Activated CD4-positive, alpha-beta T cell treated with anti-CD3 and anti-CD28 coated beads, Interleukin-10, Interleukin-2, amounts not matched to agents 100 ng/mL and 50 ng/mL, durations not matched to agents 16 hours and 8 hours (primary cell): ENCODE results near the gene MRPL52.
"Not testable (repeated sequence)": the region's sequence is repeated elsewhere in the genome, so short reads cannot be mapped to it uniquely, and the experiment has no call there.

Experiments used
- DNase-seq: peaks from one replicate; pipeline ENCODE4 v3.0.0-alpha.2; 2020

Gene MRPL52

DNA sequence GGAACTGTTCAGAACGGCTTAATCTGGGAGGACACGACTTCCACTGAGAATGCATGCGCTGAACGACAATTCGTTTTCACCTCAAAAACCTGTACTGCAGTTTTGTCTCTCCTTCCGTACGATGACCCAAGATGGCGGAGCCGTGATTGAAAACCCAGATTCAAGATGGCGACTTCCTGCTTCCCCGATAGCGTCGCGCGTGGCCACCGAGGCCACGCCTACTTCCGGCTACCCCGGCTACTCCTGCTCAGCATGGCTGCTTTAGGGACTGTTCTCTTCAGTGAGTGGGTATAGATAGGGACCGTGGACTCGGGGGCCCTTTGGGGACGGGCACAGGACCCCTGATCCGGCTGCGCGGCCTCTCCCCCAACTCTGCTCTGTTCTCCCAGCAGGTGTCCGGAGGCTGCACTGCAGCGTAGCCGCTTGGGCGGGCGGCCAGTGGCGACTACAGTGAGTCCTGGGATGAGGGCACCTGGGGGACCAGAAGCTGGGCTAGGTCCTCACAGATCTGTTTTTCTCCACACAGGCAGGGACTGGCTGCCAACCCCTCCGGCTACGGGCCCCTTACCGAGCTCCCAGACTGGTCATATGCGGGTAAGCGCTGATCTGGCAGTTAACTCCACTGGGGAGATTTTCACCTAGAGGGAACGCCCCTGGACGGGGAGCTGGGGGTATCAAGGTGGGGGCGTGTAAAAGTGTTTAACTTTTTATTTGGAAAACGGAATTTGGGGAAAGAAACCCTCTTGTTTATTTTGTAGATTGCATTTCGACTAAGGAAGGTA, at the start of gene MRPL52:
TSS of gene MRPL52 (plus strand) at position 227 of the 782 bp plus-strand sequence. CDS start at position 253, 26 bp downstream.
- DNase-seq = peak; percentile 95

DNA sequence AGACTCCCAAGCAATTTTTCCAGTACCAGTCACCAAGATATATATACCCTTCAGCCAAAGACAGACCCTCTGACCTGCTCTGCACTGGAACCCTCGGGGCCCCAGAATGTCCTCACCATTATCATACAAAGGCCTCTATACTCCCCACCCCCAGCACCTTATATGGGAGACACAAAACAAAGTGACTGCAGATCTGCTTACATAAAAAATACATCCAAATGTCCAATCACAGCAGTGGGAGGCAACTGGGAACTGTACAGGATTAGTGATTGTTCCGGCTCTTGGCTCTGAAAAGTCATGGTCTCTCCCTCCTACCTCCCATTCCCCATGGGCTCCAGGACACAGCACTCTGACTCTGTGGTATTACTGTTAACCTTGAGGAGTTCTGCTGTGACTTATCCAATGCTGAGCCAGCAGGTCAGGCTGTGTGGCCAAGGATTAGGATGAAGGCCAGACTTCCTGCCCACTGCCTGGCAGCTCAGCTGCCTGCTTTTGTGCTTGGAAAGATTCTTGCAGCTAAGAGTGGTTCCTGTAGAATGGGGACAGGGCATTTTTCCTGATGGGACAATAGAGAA, 49.5 kb upstream of the MRPL52 start:
- no peak for DNase-seq

DNA sequence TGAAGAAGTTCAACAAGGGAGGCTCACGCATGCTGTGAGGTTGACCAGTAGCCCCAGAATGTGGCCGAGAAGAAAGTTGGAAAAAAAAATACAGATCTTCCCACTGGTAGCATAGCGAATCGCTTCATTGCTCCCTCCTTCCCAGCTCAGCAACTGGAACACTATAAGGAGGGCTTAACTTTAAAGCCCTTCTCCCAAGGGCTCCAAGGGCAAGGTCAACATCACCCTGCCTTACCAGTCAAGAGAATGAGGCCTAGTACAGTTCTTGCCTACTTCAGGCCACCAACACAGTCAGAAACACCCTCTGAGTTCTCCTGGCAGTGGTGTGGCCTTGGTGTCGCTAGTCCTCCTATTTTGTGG, 48.8 kb upstream of the MRPL52 start:
- no peak for DNase-seq

DNA sequence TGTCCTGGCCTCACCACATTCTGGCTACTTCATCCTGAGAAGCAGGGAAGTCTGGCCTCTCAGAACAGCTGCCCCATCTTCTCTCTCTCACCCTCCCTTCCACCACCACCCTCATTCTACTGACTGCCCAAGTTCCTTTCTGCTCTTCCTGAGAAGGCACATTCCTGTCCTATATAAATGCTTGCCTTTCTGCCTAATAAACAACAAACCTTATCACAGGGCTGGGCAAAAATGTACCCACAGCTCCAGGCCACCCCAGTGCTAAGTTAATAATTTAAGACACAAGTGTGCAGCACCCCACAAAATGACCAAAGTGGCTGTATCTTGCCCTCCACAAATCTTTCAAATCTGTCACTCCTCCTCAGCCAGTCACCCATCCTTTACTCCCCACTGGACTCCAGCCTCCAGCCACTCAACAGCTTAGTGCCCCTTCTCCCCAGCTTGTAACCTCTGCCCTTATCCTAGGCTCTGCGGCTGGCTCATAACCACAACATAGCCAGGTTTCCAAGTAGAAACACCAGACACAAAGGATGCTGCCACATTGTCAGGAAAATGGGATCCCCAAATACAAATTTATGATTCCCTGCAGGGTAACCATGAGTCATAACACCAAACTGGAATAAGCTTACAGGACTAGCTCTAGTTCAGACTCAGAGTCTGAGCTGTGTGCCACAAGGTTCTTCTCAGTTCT, 48.2 kb upstream of the MRPL52 start:
- no peak for DNase-seq

DNA sequence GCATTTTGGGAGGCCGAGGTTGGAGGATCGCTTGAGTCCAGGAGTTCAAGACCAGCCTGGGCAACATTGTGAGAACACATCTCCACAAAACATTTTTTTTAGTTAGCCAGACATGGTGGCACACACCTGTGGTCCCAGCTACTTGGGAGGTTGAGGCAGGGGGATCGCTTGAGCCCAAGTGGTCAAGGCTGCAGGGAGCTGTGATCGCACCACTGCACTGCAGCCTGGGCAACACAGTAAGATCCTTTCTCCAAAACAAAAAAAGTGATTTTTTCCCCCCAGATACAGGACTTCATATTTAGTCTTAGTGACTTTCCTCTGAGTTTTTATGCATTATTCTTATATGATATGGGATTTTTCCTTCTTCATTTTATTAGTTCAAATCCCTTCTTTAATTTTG, 43.0 kb upstream of the MRPL52 start:
- no peak for DNase-seq

DNA sequence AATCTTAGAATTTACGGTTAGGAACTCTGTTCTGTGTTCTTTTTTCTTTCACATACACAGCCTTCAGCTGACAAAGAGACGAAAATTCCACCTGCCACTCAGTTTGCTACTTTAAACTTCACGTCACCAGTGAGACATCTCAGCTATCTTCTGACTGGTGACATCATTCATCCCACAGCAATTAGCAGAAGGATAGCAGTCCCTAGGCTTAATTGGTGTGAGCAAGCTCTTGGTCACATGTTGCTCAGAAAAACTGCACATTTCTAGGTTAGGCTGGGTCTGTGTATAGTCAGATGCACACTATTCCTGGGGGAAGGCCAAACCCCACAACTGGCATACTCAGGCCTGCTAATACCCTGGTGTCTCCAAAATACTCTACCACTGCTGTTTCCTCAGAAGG, 38.4 kb upstream of the MRPL52 start:
- DNase-seq = no peak

DNA sequence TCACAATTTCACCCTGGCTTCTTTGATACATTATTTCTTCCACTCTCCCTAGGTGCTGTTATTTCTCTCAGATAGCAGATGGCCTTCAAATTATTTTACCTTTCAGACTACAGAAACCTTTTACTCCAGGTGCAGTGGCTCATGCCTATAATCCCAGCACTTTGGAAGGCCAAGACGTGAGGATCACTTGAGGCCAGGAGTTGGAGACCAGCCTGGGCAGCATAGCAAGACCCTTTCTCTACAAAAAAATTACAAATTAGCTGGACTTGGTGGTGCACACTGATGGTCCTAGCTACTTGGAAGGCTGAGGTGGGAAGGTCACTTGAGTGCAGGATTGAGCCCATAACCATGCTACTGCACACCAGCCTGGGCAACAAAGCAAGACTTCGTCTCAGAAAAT, 37.5 kb upstream of the MRPL52 start:
- DNase-seq = no peak

DNA sequence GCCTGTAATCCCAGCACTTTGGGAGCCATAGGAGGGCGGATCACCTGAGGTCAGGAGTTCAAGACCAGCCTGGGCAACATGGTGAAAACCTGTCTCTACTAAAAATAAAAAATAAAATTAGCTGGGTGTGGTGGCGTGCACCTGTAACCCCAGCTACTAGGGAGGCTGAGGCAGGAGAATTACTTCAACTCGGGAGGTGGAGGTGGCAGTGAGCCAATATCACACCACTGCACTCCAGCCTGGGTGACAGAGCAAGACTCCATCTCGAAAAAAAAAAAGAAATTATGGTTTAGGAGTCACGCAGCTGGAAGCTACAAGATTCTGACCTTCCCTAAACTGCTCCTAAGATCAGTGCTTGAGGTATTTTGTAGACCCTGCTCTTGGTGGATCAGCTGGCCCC, 36.1 kb upstream of the MRPL52 start:
- DNase-seq = not testable (repeated sequence)

DNA sequence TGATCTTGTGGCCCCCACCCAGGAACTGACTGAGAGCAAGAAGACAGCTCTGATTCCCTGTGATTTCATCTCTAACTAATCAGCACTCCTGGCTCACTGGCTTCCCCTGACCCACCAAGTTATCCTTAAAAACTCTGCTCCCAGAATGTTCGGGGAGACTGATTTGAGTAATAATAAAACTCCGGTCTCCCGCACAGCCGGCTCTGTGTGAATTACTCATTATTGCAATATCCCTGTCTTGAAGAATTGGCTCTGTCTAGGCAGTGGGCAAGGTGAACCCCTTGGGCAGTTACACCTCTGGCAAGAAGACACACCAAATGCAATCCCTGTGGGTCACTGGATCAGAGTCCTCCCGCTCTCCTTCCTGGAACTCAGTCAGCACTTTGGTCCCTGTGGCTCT, 35.7 kb upstream of the MRPL52 start:
- DNase-seq = no peak

DNA sequence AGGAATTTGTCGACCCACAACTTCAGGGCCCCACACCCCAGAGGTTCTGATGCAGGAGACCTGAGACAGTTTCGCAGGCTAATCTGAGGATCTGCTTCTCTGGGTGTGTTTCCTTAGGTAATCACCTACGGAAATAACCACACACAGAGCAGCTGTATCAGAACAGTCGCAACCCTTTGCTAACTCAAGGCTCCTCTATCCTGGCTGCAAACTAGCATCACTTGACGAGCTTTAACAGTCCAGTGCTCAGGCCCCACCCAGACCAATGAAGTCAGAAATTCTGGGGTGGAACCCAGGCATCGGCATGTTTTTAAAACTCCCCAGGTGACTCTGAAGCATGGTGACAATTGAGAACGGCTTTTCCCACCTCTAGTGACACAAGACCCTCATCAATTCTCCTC, 35.1 kb upstream of the MRPL52 start:
- DNase-seq = no peak

DNA sequence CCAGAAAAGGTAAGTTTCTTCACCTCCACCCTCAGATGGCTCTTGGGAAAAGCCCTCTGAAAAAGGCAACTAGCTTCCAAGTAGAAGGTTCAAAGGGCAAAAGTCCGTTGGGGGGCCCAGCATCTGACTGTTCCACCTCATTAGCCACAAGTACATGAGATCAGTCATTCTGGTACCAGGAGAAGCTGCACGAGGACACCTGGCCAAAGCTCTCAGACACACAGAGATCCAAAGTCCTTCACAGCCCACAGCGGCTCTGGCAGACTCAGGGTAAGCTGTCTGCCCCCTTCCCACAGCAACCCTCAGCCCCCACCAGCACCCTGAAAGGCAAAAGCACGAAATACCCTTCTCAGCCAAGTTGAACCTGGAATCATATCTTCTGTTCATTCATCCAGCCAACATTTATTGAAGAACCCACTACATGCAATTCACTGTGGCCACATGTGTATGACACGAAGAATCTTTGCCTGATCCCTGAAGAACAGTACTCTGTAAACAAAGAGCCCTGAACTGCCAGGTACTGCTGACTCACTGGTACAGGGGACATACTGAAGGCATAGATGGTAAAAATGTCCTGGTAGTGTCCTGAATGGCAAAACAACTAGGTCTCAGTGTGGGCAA, 33.5 kb upstream of the MRPL52 start:
- DNase-seq = no peak

DNA sequence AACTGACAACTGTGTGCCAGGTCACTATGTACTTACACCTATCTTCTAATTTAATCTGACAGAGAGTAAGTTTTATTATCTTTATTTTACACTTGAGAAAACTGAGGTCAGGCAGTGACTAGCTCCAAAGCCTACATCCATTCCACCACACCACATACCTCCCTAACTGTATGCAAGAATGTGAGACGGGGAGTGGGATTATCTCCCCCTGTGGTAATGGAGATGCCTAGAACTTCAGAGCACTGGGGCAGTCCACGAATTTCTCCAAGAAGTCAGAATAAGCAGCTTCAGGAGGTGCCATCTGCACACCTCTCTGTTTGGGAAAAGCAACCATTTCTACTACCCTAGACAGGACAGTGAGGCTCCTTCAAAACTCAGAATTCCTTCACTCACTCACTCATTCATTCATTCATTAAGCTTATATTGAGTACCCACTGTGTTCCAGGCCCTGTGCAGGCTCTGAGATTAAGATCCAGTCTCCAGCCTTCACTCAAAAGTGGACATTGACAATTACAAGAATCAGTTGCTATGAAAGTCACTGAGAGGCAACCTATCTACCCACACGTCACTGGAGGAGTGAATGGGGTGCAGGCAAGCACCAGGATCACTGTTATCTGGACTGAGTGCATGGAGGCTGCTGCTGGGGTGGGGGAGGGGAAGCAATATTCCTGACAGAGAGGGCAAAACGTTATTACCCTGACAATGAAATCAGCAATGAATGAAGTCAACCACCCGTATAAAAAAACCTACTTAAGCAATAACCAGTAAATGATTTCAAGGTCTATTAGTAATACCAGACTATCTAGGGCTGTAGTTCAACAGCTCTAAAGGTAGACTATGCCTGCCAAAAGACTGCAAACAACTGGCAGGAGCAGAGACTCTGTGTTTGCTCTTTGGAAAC, 32.4 kb upstream of the MRPL52 start:
- DNase-seq = no peak

DNA sequence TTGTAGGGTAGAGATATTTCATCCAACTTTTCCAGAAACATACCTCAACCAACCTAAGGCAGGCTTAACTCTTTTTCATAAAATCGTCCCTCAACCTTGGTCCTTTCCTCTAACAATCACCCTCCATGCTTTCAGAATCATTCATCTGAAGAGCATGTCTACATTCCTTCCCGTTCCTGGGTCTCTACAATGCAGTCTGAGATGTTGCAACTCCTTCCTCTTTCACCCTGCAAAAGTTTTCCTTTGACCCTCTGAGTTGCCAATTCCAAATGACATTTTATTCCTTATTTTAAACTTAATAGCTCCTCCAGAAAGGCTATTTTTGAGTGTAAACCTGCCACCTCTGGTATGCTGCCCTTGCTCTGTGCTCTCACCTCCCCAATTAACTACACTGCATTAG, 31.2 kb upstream of the MRPL52 start:
- no peak for DNase-seq

DNA sequence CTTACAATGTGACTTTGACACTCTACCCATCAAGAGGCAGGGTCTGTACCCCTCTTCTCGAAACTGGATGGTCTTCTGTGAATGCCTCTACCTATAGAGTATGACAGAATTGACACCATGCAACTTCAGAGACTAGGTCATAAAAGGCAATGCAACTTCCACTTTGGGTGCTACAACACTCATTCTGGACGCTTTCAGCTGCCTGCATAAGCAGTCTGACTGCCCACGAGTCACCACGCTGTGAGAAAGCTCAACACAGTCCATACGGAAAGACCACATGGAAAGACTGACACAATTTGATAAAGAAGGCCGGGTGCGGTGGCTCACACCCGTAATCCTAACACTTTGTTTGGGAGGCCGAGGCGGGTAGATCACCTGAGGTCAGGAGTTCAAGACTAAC, 29.3 kb upstream of the MRPL52 start:
- DNase-seq = no peak

DNA sequence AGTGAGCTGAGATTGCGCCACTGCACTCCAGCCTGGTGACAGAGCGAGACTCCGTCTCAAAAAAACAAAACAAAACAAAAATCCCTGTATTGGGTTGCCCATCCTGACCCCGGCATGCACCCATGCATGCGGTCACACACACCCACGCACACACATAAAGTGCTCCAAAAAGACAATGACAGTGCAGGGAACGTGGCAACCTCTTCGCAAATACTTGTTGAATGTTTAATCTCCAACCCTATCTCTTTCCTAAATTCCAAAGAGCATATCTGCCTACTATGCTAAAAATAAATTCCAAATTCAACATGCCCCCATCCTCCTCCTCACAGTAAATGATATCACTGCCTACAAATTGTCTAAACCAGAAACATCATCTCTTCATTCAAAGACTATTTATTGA, 28.0 kb upstream of the MRPL52 start:
- no peak for DNase-seq

DNA sequence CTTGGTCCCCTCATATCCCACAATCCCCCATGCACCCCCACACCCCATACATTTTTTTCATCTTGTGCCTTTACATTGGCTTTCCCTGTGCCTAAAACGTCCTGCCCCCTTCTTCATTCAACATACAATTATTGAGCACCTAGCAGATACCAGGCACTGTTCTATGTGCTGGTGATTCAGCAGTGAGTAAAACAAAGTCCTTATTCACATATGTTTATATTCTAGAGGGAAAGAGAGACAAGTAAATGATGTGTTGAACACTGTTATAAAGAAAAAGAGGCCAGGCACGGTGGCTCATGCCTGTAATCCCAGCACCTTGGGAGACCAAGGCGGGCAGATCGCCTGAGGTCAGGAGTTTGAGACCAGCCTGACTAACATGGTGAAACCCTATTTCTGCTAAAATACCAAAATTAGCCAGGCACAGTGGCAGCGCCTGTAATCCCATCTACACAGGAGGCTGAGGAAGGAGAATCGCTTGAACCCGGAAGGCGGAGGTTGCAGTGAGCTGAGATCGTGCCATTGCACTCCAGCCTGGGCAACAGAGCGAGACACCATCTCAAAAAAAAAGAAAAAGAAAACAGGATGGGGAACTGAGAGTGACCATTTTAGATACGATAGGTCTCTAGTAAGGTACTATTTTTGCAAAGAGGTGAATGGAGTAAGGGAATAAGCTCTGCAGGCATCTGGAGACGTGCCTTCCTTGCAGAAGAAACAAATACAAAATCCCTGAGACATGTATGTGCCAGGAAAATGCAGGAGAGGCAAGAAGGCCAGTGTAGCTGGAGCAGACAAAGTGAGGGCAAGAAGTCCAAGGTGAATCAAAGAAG, 26.6 kb upstream of the MRPL52 start:
- no peak for DNase-seq

DNA sequence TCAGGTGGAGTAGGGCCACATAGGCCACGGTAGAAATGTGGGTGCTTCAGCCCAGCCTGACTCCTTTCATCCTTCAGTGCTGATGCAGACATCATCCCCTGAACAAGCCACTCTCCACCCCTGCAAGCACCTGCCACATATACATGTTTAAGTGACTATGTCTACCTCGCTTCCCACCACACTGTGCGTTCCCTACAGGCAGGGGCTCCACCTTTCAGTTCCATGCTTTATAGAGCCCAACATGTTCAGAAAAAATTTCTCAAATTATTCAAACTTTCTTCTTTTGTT, 26.1 kb upstream of the MRPL52 start:
- no peak for DNase-seq

DNA sequence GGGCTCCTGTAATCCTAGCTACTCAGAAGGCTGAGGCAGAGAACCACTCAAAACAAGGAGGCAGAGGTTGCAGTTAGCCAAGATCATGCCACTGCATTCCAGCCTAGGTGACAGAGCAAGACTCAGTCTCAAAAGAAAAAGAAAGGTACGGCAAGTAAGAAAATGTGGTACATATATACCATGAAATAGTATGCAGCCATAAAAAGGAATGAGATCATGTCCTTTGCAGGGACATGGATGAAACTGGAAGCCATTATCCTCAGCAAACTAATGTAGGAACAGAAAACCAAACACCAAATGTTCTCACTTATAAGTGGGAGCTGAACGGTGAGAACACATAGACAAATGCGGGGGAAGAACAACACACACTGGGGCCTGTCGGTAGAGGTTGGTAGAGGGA, 24.5 kb upstream of the MRPL52 start:
- not testable (repeated sequence) for DNase-seq

DNA sequence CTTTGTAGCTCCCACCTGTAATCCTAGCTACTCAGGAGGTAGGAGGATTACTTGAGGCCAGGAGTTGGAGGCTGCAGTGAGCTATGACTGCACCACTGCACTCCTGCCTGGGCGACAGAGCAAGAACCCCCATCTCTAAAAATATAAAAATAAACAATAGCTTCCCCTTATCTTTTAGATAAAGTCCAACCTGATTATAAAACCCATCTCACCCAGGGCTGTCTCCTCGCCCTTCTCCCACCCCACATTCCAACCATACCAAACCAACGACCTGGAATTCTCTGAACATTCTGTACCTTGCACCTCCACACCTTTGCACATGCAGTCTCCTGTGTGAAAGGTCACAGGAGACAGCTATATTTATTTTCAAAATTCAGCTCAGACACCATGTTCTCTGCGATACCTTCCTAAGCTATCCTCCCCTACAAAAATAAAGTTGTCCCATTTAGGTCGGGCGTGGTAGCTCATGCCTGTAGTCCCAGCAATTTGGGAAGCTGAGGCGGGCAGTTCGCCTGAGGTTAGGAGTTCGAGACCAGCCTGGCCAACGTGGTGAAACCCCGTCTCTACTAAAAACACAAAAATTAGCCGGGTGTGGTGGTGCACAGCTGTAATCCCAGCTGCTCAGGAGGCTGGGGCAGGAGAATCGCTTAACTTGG, 22.1 kb upstream of the MRPL52 start:
- DNase-seq = no peak

DNA sequence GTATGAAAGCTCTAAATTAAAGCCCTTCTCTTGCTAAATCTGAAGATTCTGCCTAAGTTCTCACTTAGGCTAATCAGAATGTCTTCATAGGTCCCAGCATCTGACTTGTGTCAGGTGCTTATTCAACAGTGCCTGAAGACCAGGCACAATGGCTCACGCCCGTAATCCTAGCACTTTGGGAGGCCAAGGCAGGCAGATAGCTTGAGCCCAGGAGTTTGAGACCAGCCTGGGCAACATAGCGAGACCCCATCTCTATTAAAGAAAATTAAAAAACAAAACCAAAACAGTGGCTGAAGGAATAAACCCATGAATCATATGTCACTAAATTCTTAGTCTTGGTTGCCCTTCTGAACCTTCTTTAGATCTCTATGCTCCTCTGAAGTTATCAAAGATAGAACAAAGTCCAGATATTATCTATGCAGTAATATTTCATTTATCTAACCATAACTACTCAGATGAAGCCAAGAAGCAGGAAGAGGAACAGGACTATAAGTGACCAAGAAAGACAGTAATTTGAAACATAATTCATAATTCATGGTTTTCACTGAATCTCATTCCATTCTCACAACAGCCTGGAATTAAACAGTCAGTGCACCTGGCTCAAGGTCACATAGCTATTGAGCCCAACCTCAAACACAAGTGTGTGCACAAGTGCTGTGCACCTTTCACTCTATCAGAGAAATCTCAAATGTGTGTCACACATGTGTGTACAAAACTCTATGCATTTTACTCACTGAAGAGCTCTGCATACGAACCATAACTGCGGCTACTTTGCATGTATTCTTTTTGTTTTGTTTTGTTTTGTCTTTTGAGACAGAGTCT, 21.1 kb upstream of the MRPL52 start:
- no peak for DNase-seq

DNA sequence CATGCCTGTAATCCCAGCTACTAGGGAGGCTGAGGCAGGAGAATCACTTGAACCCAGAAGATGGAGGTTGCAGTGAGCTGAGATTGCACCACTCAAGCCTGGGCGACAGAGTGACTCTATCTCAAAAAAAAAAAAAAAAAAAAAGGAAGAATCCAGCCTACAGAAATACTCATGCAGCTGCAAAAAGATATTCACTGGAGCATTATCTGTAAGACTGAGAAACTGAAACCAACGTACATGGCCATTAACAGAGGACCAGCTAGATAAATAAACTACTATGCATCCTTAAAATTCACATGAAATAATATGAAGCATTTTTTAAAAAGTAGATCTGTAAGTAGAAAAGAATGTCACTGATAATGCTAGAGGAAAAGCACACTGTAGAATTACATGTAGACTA, 18.0 kb upstream of the MRPL52 start:
- no peak for DNase-seq
